B cell (primary cell): Measurements from ENCODE around the gene PTPRG. TPM values are rescaled to one million over a fixed set of nuclear protein-coding genes. Genes with fewer than 3 reads are reported as not detected.

Experiments used
- ATAC-seq: fragments of 200-7000 bp; cut with Tn5 transposase; one replicate; pipeline ENCODE4 v1.10.0; 2021; ENCODE audit warnings: low read depth, mild to moderate bottlenecking, moderate number of reproducible peaks, moderate library complexity
- CTCF ChIA-PET: fragments of 350-600 bp; sonication (Branson Sonifier 250); formaldehyde crosslinking; loops from one replicate; lab custom pipeline; 2021; ENCODE audit warnings: antibody characterized with exemption, inconsistent platforms; lab: Charles Lee
- POLR2A ChIA-PET: fragments of 350-600 bp; sonication (Branson Sonifier 250); formaldehyde crosslinking; loops from one replicate; lab custom pipeline; 2021; ENCODE audit warnings: antibody characterized with exemption; lab: Charles Lee
- DNase-seq: peaks from one replicate; pipeline ENCODE4 v3.0.0; 2013
- H2AFZ ChIP-seq: 2 replicates; pipeline ENCODE4 v1.6.1; 2012; ENCODE audit warnings: mild to moderate bottlenecking, low read depth, low read length; ENCODE audit not compliant: insufficient read depth, poor library complexity, severe bottlenecking
- H3K27ac ChIP-seq, 2 donors: 1 replicate in 1 of 2; 2 replicates in 1 of 2; pipeline ENCODE4 v1.5.1; 2012 to 2013; ENCODE audit warnings: low read length in 2 of 2, mild to moderate bottlenecking in 2 of 2, moderate library complexity in 1 of 2
- H3K27me3 ChIP-seq, 4 experiments: fragments of 200-600 bp in 1 of 4; sonication (generic) in 1 of 4; replicated peaks in 1 of 4; 1 replicate in 2 of 4; 2 replicates in 2 of 4; pipeline versions ENCODE4 v1.6.1 to v1.7.0; 2013 to 2016; ENCODE audit warnings: low read length in 3 of 4, mild to moderate bottlenecking in 2 of 4, mixed read lengths in 1 of 4, moderate library complexity in 1 of 4; ENCODE audit not compliant: insufficient read depth in 4 of 4, control insufficient read depth in 3 of 4; ENCODE audit errors: control extremely low read depth in 1 of 4
- H3K36me3 ChIP-seq, 2 experiments: replicated peaks in 1 of 2; 1 replicate in 1 of 2; 2 replicates in 1 of 2; pipeline versions ENCODE4 v1.6.1 to v1.7.1; 2013; ENCODE audit warnings: low read length in 1 of 2; ENCODE audit not compliant: insufficient read depth in 2 of 2, control insufficient read depth in 1 of 2; ENCODE audit errors: control extremely low read depth in 1 of 2, extremely low read depth in 1 of 2
- H3K4me1 ChIP-seq, 2 donors: fragments of 200-600 bp in 1 of 2; sonication (generic) in 1 of 2; 1 replicate in 1 of 2; 2 replicates in 1 of 2; pipeline versions ENCODE4 v1.5.1 to v1.6.1; 2013 to 2017; ENCODE audit warnings: low read length in 2 of 2; ENCODE audit not compliant: control insufficient read depth in 2 of 2, insufficient read depth in 2 of 2
- H3K4me2 ChIP-seq: replicated peaks from 2 replicates; pipeline ENCODE3; 2012; ENCODE audit warnings: mild to moderate bottlenecking, low read depth, low read length; ENCODE audit not compliant: poor library complexity, severe bottlenecking
- H3K4me3 ChIP-seq, 5 experiments: fragments of 200-600 bp in 1 of 5; sonication (generic) in 1 of 5; 1 replicate in 3 of 5; 2 replicates in 2 of 5; pipeline versions ENCODE4 v1.5.1 to v1.7.0; 2011 to 2016; ENCODE audit warnings: low read length in 4 of 5, mild to moderate bottlenecking in 4 of 5, low read depth in 2 of 5, control low read depth in 1 of 5, moderate library complexity in 1 of 5; ENCODE audit not compliant: insufficient read depth in 1 of 5; ENCODE audit errors: control extremely low read depth in 1 of 5, extremely low read depth in 1 of 5
- H3K79me2 ChIP-seq: fragments of 200-600 bp; sonication (generic); one replicate; pipeline ENCODE4 v1.6.0; 2016; ENCODE audit warnings: low read length; ENCODE audit not compliant: control insufficient read depth, insufficient read depth
- H3K9ac ChIP-seq: fragments of 200-600 bp; sonication (generic); 2 replicates; pipeline ENCODE4 v1.6.1; 2017; ENCODE audit warnings: mild to moderate bottlenecking, low read length, moderate library complexity
- H3K9me3 ChIP-seq, 3 donors: one replicate each; pipeline versions ENCODE4 v1.6.1 to v1.7.1; 2013; ENCODE audit warnings: low read length in 2 of 3; ENCODE audit not compliant: control insufficient read depth in 2 of 3, insufficient read depth in 1 of 3; ENCODE audit errors: control extremely low read depth in 1 of 3
- H4K20me1 ChIP-seq: 2 replicates; pipeline ENCODE4 v1.6.0; 2012; ENCODE audit warnings: mild to moderate bottlenecking, low read length; ENCODE audit not compliant: insufficient read depth, control insufficient read depth, poor library complexity, severe bottlenecking
- H3K27ac Mint-ChIP-seq: one replicate; pipeline ENCODE4 v1.8.0; 2021; ENCODE audit warnings: mixed read lengths
- H3K27me3 Mint-ChIP-seq: one replicate; pipeline ENCODE4 v1.8.0; 2021; ENCODE audit warnings: mixed read lengths
- H3K4me1 Mint-ChIP-seq: one replicate; pipeline ENCODE4 v1.8.0; 2021; ENCODE audit warnings: mixed read lengths
- H3K4me3 Mint-ChIP-seq: one replicate; pipeline ENCODE4 v1.8.0; 2021; ENCODE audit warnings: mixed read lengths
- H3K9me3 Mint-ChIP-seq: one replicate; pipeline ENCODE4 v1.8.0; 2022; ENCODE audit warnings: mixed read lengths; ENCODE audit not compliant: insufficient read depth
- CTCF ChIP-seq: fragments of 200-600 bp; IDR thresholded peaks from one replicate; pipeline ENCODE4 v1.8.0; 2022; ENCODE audit warnings: antibody characterized with exemption, mild to moderate bottlenecking
- EZH2 ChIP-seq: IDR thresholded peaks from 2 replicates; pipeline ENCODE4 v1.6.1; 2012; ENCODE audit warnings: borderline replicate concordance, low read depth, mild to moderate bottlenecking, moderate library complexity, low read length; ENCODE audit not compliant: insufficient read depth, poor library complexity, severe bottlenecking
- WGBS: methylation state at CpG from one replicate; pipeline ENCODE4 v1.1.5; 2013; ENCODE audit warnings: missing lambda C conversion rate; ENCODE audit not compliant: insufficient coverage; 5-methylcytosine and 5-hydroxymethylcytosine counted together
- intact Hi-C: fragments of 100-400 bp; cut with micrococcal nuclease; formaldehyde crosslinking; loops from one replicate; pipeline ENCODE4 v1.10.0; 2022
- polyA plus RNA-seq: library from polyadenylated mRNA; depleted of rRNA; stranded (reverse); fragments of >200 nt; gene quantifications from 2 replicates; pipeline ENCODE4 v1.2.3, GENCODE V29; 2012
- total RNA-seq, 2 donors: library from RNA; stranded (reverse); fragments of 120-200 nt in 1 of 2; gene quantifications; 1 replicate in 1 of 2; 2 replicates in 1 of 2; pipeline versions ENCODE4 v1.2.3 to v1.2.4, GENCODE V29; 2013 to 2022

The PTPRG gene
- total and polyA plus RNA-seq, 2 donors (not counting 1 experiment from before 2014, with no cell fraction given) = 0.12 to 1.3 TPM

DNA sequence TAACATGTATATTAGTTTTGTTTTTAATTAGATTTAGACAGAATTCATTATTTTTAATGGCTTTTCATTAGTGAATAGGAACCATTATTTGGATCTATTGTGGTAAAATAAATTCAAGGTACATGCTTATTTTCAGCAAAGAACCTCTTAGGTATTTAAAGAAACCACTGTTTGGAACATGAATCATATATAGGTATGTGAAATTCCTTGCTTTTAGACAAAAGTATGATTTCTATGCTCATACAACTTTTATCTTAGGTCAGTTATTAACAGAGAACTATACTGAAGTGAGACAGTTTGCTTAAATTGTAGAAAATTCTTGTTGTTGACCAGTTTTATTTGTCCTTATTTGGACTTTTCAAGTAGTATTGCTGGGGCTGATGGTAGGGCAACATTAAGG, 422.1 kb downstream of the PTPRG start:
- ChIA-PET CTCF (no interaction called here), POLR2A (no interaction called here)
- Histone ChIP-seq H3K4me3 (no peak overlapping the region), H3K79me2 (no peaks in the 10 kb centered on the region), H3K4me2 (no peak overlapping the region), H3K36me3 (no peaks in the 10 kb centered on the region), H3K9ac (no peak overlapping the region), H3K4me1 (no peaks in the 10 kb centered on the region), H4K20me1 (no peaks in the 10 kb centered on the region), H3K27me3 (no peaks in the 10 kb centered on the region), H3K9me3 (no peaks in the 10 kb centered on the region), H3K27ac (no peak overlapping the region), H2AFZ (no peak overlapping the region)
- DNase-seq (no peak), ATAC-seq (no peak)
- Mint-ChIP-seq H3K4me1 (no peaks in the 10 kb centered on the region), H3K9me3 (no peaks in the 10 kb centered on the region), H3K4me3 (no peak overlapping the region), H3K27me3 (no peaks in the 10 kb centered on the region), H3K27ac (no peak overlapping the region)
- TF ChIP-seq EZH2 (no peak), CTCF (no peak)
- intact Hi-C loops = no loop called here

GRCh38 chr3:61985020-61985419, 423.6 kb downstream of the PTPRG start:
- no peaks in the 10 kb centered on the region for H4K20me1 ChIP-seq
- no peaks in the 10 kb centered on the region for H3K27me3 ChIP-seq
- POLR2A ChIA-PET = no interaction called here
- H3K4me2 ChIP-seq = no peak overlapping the region
- Mint-ChIP-seq H3K9me3 (no peaks in the 10 kb centered on the region), H3K27me3 (no peaks in the 10 kb centered on the region), H3K4me1 (no peaks in the 10 kb centered on the region), H3K27ac (no peak overlapping the region), H3K4me3 (no peak overlapping the region)
- no peaks in the 10 kb centered on the region for H3K79me2 ChIP-seq
- ATAC-seq (no peak), DNase-seq (no peak)
- TF ChIP-seq CTCF (no peak), EZH2 (no peak)
- no peak overlapping the region for H3K27ac ChIP-seq
- no peaks in the 10 kb centered on the region for H3K36me3 ChIP-seq
- H3K4me1 ChIP-seq = no peaks in the 10 kb centered on the region
- no peak overlapping the region for H2AFZ ChIP-seq
- H3K4me3 ChIP-seq = no peak overlapping the region
- intact Hi-C loops = no loop called here
- CTCF ChIA-PET = no interaction called here
- no peaks in the 10 kb centered on the region for H3K9me3 ChIP-seq
- no peak overlapping the region for H3K9ac ChIP-seq
- WGBS = 83% methylated on average over 2 of the region's 3 CpGs
